Keratinocyte (primary cell): ENCODE measurements around the gene TRMT10A. TPM values are rescaled to one million over a fixed set of nuclear protein-coding genes. Genes with fewer than 3 reads are reported as not detected.
A peak's percentile ranks its signal among the peaks of the same experiment; 100 is the strongest.

Experiments
- DNase-seq: peaks from one replicate; pipeline ENCODE4 v3.0.0-alpha.2; 2011; ENCODE audit warnings: low read depth, missing footprints, low spot score
- FAIRE-seq: peaks from 2 replicates; lab custom pipeline; 2011; peaks lifted over from hg19 to GRCh38; lab: Jason Lieb, UNC
- H2AFZ ChIP-seq: 2 replicates; pipeline ENCODE4 v1.6.0; 2012; ENCODE audit warnings: low read length, control low read depth, inconsistent platforms; ENCODE audit not compliant: control insufficient read depth
- H3K27ac ChIP-seq: 2 replicates; pipeline ENCODE4 v1.5.1; 2011; ENCODE audit warnings: low read length; ENCODE audit not compliant: control insufficient read depth, insufficient read depth
- H3K27me3 ChIP-seq: 3 replicates; pipeline ENCODE4 v1.6.0; 2011; ENCODE audit warnings: low read length; ENCODE audit not compliant: control insufficient read depth, insufficient read depth; ENCODE audit errors: extremely low read depth
- H3K36me3 ChIP-seq, 2 experiments: 2 replicates in 1 of 2; 3 replicates in 1 of 2; pipeline ENCODE4 v1.5.1; 2011; ENCODE audit warnings: low read length in 2 of 2, mild to moderate bottlenecking in 1 of 2; ENCODE audit not compliant: control insufficient read depth in 2 of 2, insufficient read depth in 2 of 2; ENCODE audit errors: extremely low read depth in 1 of 2
- H3K4me1 ChIP-seq: 3 replicates; pipeline ENCODE4 v1.5.1; 2011; ENCODE audit warnings: low read length; ENCODE audit not compliant: control insufficient read depth, insufficient read depth; ENCODE audit errors: extremely low read depth
- H3K4me2 ChIP-seq: 3 replicates; pipeline ENCODE4 v1.6.0; 2011; ENCODE audit warnings: low read depth, low read length; ENCODE audit not compliant: control insufficient read depth, insufficient read depth; ENCODE audit errors: extremely low read depth
- H3K4me3 ChIP-seq, 3 experiments: fragments of 200-600 bp in 1 of 3; sonication (generic) in 1 of 3; 2 replicates in 2 of 3; 3 replicates in 1 of 3; pipeline ENCODE4 v1.5.1; 2011 to 2016; ENCODE audit warnings: low read length in 3 of 3, mild to moderate bottlenecking in 3 of 3, control low read depth in 2 of 3, inconsistent platforms in 1 of 3, low read depth in 1 of 3, mixed read lengths in 1 of 3, mixed run types in 1 of 3, moderate library complexity in 1 of 3; ENCODE audit not compliant: control insufficient read depth in 2 of 3, insufficient read depth in 2 of 3; ENCODE audit errors: extremely low read depth in 1 of 3
- H3K79me2 ChIP-seq: 2 replicates; pipeline ENCODE4 v1.6.0; 2012; ENCODE audit warnings: low read length; ENCODE audit not compliant: control insufficient read depth, insufficient read depth
- H3K9ac ChIP-seq: 3 replicates; pipeline ENCODE4 v1.6.0; 2011; ENCODE audit warnings: low read length; ENCODE audit not compliant: control insufficient read depth, insufficient read depth; ENCODE audit errors: extremely low read depth
- H3K9me1 ChIP-seq: 3 replicates; pipeline ENCODE4 v1.6.0; 2011; ENCODE audit warnings: low read length; ENCODE audit not compliant: control insufficient read depth, insufficient read depth; ENCODE audit errors: extremely low read depth
- H3K9me3 ChIP-seq: 2 replicates; pipeline ENCODE4 v1.5.1; 2012; ENCODE audit warnings: low read depth, low read length; ENCODE audit not compliant: control insufficient read depth
- H4K20me1 ChIP-seq: 3 replicates; pipeline ENCODE4 v1.6.0; 2011; ENCODE audit warnings: low read length; ENCODE audit not compliant: control insufficient read depth, insufficient read depth; ENCODE audit errors: extremely low read depth
- EZH2 ChIP-seq: IDR thresholded peaks from one replicate; pipeline ENCODE4 v1.6.1; 2012; ENCODE audit warnings: inconsistent platforms, mild to moderate bottlenecking, low read length, moderate library complexity
- dilution Hi-C: fragments of 300-500 bp; cut with MboI; formaldehyde crosslinking; loops from one replicate; pipeline ENCODE4 v1.7.0; 2020; ENCODE audit warnings: low sequenced_read_pairs; ENCODE audit not compliant: extremely low pct_ligation_motif_present
- polyA minus RNA-seq, 3 experiments: library from RNA; depleted of rRNA, polyadenylated mRNA; stranded (reverse); fragments of >200 nt; gene quantifications; 1 replicate in 1 of 3; 2 replicates in 1 of 3; 3 replicates in 1 of 3; pipeline ENCODE4 v1.2.3, GENCODE V29; 2011
- polyA plus RNA-seq, 5 experiments: library from polyadenylated mRNA; depleted of rRNA in 3 of 5; stranded (reverse) in 3 of 5; stranded (forward) in 1 of 5; unstranded in 1 of 5; fragments of >200 nt; gene quantifications; 1 replicate in 1 of 5; 2 replicates in 3 of 5; 3 replicates in 1 of 5; pipeline versions ENCODE4 v1.2.1 to v1.2.3, GENCODE V29; 2011 to 2012; ENCODE audit warnings: missing spikeins in 2 of 5, low read depth in 1 of 5, low replicate concordance in 1 of 5
- TF ChIP-seq, protein P1 (sequence below), 3 experiments: IDR thresholded peaks in 1 of 3; conservative IDR thresholded peaks in 1 of 3; optimal IDR thresholded peaks in 1 of 3; 2 replicates in 2 of 3; 3 replicates in 1 of 3; pipeline versions ENCODE3 to v1.5.1; 2011; ENCODE audit warnings: low read length in 3 of 3, mild to moderate bottlenecking in 3 of 3, moderate library complexity in 2 of 3, control low read depth in 1 of 3, inconsistent platforms in 1 of 3; ENCODE audit not compliant: insufficient read depth in 2 of 3; ENCODE audit errors: extremely low read depth in 1 of 3

The TRMT10A gene, protein sequence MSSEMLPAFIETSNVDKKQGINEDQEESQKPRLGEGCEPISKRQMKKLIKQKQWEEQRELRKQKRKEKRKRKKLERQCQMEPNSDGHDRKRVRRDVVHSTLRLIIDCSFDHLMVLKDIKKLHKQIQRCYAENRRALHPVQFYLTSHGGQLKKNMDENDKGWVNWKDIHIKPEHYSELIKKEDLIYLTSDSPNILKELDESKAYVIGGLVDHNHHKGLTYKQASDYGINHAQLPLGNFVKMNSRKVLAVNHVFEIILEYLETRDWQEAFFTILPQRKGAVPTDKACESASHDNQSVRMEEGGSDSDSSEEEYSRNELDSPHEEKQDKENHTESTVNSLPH
- polyA plus RNA-seq, result 5.1 to 8.2 TPM (median 6.4 TPM) in 3 replicates
- polyA plus RNA-seq (2011; ENCODE audit: low read depth), result 34.2 TPM
- 4.5 and 6.6 TPM in 2 replicates for polyA plus RNA-seq (2011; cell fraction: cytosol; rRNA removed)
- 4.4 and 6.1 TPM in 2 replicates for polyA plus RNA-seq (2011; cell fraction: nucleus; rRNA removed)
- 6.2 and 7.4 TPM in 2 replicates for polyA plus RNA-seq (2012; ENCODE audit: low replicate concordance)
- 0.49 to 4.3 TPM (median 2.7 TPM) in 3 replicates for polyA minus RNA-seq
- 9.4 TPM for polyA minus RNA-seq (2011; cell fraction: cytosol; rRNA and poly(A)+ RNA removed)
- 4.0 and 5.2 TPM in 2 replicates for polyA minus RNA-seq (2011; cell fraction: nucleus; rRNA and poly(A)+ RNA removed)

DNA sequence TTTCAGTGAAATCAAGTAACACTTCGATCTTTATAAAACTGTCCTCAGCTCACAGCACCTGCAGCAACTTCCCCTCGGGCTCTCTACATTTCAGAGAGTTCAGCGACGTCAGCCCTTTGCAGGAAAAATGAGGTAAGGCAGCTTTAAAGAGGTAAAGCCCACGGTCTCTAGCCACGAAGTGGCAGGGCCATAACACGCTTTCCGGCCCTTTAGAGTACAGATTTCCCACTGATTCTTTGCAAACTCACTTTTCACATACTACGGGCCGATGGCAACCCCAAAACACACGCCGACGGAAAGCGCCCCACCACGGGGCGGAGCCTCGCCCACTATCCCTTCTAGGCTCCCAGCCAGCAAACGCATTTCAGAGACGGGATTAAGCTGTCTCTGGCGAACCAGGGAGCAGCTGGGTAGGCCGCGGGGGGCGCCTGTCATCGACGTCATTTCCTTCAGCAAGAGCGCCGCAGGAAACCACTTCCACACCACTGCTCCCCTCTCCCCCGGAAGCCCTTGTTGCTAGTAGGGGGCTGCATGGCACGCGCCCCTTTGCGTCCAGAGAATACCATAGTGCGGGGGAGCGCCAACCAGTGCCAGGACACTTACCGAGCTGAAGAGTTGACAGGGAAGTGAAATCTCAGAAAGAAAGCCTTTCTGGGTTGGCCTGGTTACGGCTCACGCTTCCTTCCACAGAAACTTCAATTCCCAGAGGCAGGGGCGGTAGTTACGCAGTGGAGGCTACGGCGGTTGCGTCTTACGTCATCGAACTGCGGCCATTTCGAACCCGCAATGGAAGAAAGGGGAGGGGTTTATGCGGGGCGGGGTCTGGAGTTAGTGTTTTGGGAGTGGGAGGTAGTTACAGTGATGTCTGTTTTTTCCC lies at the start of gene TRMT10A:
TRMT10A (minus strand) TSS at position 730 of the 877 bp plus-strand sequence. CDS start 4,701 bp downstream, outside the sequence.
- Histone ChIP-seq H3K9me1 (no peaks in the 10 kb centered on the region), H3K27ac (peak within 1 kb of the TSS; percentile 95), H2AFZ (peak within 1 kb of the TSS; percentile 91), H3K4me3 (peak within 1 kb of the TSS; percentile 59 to 86 (median 82)), H3K79me2 (no peaks in the 10 kb centered on the region), H3K27me3 (no peaks in the 10 kb centered on the region), H3K4me1 (no peaks in the 10 kb centered on the region), H3K9me3 (no peaks in the 10 kb centered on the region), H3K4me2 (peak within 1 kb of the TSS; percentile 86), H4K20me1 (no peaks in the 10 kb centered on the region), H3K9ac (peak within 1 kb of the TSS; percentile 87), H3K36me3 (no peaks in the 10 kb centered on the region)
- dilution Hi-C loops, result no loop called here
- TF ChIP-seq EZH2, result no peak
- TF ChIP-seq, protein P1, sequence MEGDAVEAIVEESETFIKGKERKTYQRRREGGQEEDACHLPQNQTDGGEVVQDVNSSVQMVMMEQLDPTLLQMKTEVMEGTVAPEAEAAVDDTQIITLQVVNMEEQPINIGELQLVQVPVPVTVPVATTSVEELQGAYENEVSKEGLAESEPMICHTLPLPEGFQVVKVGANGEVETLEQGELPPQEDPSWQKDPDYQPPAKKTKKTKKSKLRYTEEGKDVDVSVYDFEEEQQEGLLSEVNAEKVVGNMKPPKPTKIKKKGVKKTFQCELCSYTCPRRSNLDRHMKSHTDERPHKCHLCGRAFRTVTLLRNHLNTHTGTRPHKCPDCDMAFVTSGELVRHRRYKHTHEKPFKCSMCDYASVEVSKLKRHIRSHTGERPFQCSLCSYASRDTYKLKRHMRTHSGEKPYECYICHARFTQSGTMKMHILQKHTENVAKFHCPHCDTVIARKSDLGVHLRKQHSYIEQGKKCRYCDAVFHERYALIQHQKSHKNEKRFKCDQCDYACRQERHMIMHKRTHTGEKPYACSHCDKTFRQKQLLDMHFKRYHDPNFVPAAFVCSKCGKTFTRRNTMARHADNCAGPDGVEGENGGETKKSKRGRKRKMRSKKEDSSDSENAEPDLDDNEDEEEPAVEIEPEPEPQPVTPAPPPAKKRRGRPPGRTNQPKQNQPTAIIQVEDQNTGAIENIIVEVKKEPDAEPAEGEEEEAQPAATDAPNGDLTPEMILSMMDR (optimal IDR thresholded peaks at IDR 0.05 in 1 of 3, IDR thresholded peaks at IDR 0.05 in 1 of 3, conservative IDR thresholded peaks at IDR 0.05 in 1 of 3; ENCODE audit: extremely low read depth in 1 of 3, insufficient read depth in 2 of 3, low read length in 3 of 3), result no peak
- peak; percentile 40 for DNase-seq
- peak; percentile 77 for FAIRE-seq

DNA sequence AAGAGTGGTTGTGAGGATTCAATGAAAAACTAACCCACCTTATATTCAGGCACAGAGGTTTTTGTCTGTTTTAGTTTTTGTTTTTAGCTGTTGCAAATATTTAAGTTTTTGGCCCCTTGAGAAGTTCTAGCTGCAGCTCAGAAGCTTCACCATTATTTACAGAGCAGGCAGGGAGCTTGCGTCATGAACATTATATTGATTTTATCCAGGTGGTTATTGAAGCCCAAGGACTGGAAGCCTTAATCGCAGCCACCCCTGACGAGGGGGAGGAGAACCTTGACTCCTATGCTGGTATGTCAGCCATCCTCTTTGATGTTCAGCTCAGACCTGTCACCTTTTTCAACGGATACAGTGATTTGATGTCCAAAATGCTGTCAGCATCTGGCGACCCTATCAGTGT lies 48.9 kb upstream of the TRMT10A start:
- H3K79me2 ChIP-seq, result no peaks in the 10 kb centered on the region
- no peaks in the 10 kb centered on the region for H4K20me1 ChIP-seq
- H3K9me1 ChIP-seq, result no peaks in the 10 kb centered on the region
- no peak overlapping the region for H2AFZ ChIP-seq
- no peak for TF ChIP-seq EZH2
- TF ChIP-seq, protein P1 (optimal IDR thresholded peaks at IDR 0.05 in 1 of 3, IDR thresholded peaks at IDR 0.05 in 1 of 3, conservative IDR thresholded peaks at IDR 0.05 in 1 of 3; ENCODE audit: extremely low read depth in 1 of 3, insufficient read depth in 2 of 3, low read length in 3 of 3), result no peak
- FAIRE-seq (no peak), DNase-seq (no peak)
- no peaks in the 10 kb centered on the region for H3K9me3 ChIP-seq
- no peaks in the 10 kb centered on the region for H3K27me3 ChIP-seq
- H3K4me1 ChIP-seq, result no peaks in the 10 kb centered on the region
- dilution Hi-C loops, result no loop called here
- no peak overlapping the region for H3K9ac ChIP-seq
- H3K4me2 ChIP-seq, result no peak overlapping the region
- H3K27ac ChIP-seq, result no peak overlapping the region
- H3K4me3 ChIP-seq, result no peak overlapping the region
- no peaks in the 10 kb centered on the region for H3K36me3 ChIP-seq
